ENCODE measurements around the gene NAGPA.
"Not testable (repeated sequence)": the region's sequence is repeated elsewhere in the genome, so short reads cannot be mapped to it uniquely, and the experiment has no call there.

NAGPA gene

DNA sequence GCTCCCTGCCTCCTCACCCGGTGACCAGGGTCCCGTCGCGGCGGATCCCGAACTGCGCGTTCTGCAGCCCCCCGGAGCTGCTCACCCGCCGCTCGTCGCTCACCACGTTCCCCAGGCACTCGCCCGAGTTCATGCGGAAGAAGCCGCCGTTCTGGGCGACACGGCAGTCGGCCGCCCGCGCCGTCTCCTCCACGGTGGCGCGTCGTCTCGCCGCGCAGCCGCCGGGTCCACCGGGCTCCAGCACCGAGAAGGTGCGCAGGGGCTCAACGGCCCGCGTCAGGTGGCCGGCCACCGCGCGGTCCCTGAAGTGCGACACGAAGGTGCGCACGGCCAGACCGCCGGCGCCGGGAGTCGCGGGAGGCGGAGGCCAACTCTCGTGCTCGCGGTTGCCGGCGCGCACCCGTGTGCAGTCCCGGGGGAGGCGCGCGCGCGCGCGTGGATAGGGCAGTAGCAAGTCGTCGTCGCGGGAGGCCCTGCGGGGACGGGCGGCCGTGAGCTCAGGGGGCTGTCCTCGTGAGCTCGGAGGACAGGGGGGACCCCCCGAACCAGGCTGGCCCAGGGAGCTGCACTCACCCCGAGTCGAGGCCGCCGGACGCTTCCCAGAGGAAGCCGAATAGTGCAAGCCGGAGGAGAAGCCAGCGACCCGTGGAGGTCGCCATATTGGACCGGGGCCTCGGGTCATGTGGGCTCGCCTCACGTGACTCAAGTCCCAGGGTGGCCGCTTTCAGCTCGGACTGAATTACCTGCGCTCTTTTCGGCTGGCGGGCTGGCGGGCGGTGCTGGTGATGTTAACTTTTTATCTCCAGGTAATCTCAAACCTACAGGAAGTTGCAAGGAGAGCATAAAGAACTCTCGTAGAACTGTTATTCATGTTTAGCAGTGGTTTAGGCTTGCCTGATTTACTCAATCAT lies at the start of gene NAGPA:
TSS of gene NAGPA (minus strand) at position 680 of the 911 bp plus-strand sequence. CDS start at position 659, 21 bp downstream.
- Histone ChIP-seq H3K9me3 (ENCODE audit: control insufficient read depth, insufficient read depth, low read length) (no peaks in the 10 kb centered on the region), H3K9ac (ENCODE audit: low read depth, low read length) (peak within 1 kb of the TSS; percentile 64), H3K36me3 (ENCODE audit: insufficient read depth, low read length) (no peaks in the 10 kb centered on the region), H3K4me1 (ENCODE audit: insufficient read depth, low read length) (peaks cover 4% of the 10 kb centered on the region; the same call in 1 of the 2 replicates)

- H3K4me1 ChIP-seq (ENCODE audit: insufficient read depth, low read length); H3K36me3 ChIP-seq (ENCODE audit: insufficient read depth, low read length); H3K9me3 ChIP-seq (ENCODE audit: control insufficient read depth, insufficient read depth, low read length); H3K9ac ChIP-seq (ENCODE audit: low read depth, low read length): not testable (repeated sequence)
Measured at GRCh38 chr16:5080996-5081395, 47.3 kb upstream of the NAGPA start.

- H3K4me1 ChIP-seq (ENCODE audit: insufficient read depth, low read length); H3K9ac ChIP-seq (ENCODE audit: low read depth, low read length); H3K36me3 ChIP-seq (ENCODE audit: insufficient read depth, low read length); H3K9me3 ChIP-seq (ENCODE audit: control insufficient read depth, insufficient read depth, low read length): not testable (repeated sequence)
Measured at GRCh38 chr16:5080461-5080860, 46.7 kb upstream of the NAGPA start.

- Histone ChIP-seq H3K9ac (ENCODE audit: low read depth, low read length) (no peak overlapping the region), H3K4me1 (ENCODE audit: insufficient read depth, low read length) (no peaks in the 10 kb centered on the region), H3K36me3 (ENCODE audit: insufficient read depth, low read length) (peaks cover 7% of the 10 kb centered on the region; the same call in 1 of the 2 replicates), H3K9me3 (ENCODE audit: control insufficient read depth, insufficient read depth, low read length) (no peaks in the 10 kb centered on the region)
Measured at GRCh38 chr16:5078626-5079025, 44.9 kb upstream of the NAGPA start.

DNA sequence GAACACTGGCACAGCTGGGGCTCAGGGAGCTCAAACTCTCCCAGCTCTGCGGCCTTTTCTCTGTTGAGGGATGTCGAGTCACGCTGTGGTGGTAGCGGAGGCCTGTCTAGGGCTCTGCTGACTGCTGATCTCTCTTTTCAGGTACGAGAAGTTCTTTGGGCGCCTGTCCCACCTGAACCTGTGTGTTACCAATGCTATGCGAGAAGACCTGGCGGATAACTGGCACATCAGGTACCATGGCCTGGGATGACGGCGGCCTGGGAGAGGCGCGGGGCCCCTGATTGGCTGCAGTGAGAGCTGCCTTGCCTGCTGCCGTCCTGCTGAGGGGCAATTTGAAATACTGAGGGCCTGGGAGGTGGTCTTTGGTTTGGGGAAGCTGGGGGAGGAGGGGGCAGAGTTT lies 43.6 kb upstream of the NAGPA start:
- Histone ChIP-seq H3K9me3 (ENCODE audit: control insufficient read depth, insufficient read depth, low read length) (no peaks in the 10 kb centered on the region), H3K36me3 (ENCODE audit: insufficient read depth, low read length) (0 out of 2 replicates have a peak, but pooled peaks cover 7% of the 10 kb centered on the region), H3K9ac (ENCODE audit: low read depth, low read length) (no peak overlapping the region), H3K4me1 (ENCODE audit: insufficient read depth, low read length) (no peaks in the 10 kb centered on the region)

GRCh38 chr16:5075637-5076036 lies 41.9 kb upstream of the NAGPA start:
- H3K9me3 ChIP-seq (ENCODE audit: control insufficient read depth, insufficient read depth, low read length): no peaks in the 10 kb centered on the region
- H3K4me1 ChIP-seq (ENCODE audit: insufficient read depth, low read length): no peaks in the 10 kb centered on the region
- H3K36me3 ChIP-seq (ENCODE audit: insufficient read depth, low read length): 0 out of 2 replicates have a peak, but pooled peaks cover 7% of the 10 kb centered on the region
- H3K9ac ChIP-seq (ENCODE audit: low read depth, low read length): no peak overlapping the region

DNA sequence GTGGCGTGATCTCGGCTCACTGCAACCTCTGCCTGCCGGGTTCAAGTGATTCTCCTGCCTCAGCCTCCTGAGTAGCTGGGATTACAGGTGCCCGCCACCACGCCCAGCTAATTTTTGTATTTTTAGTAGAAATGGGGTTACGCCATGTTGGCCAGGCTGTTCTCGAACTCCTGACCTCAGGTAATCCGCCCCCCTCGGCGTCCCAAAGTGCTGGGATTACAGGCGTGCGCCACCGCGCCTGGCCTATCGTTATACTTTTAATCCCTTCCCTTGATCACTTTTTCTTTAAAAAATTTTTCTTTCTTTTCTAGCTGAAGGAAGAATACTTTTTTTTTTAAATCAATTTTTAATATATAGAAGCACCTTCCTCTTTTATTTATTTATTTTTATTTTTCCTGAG lies 40.0 kb upstream of the NAGPA start:
- not testable (repeated sequence) for H3K4me1 ChIP-seq (ENCODE audit: insufficient read depth, low read length); H3K36me3 ChIP-seq (ENCODE audit: insufficient read depth, low read length); H3K9ac ChIP-seq (ENCODE audit: low read depth, low read length); H3K9me3 ChIP-seq (ENCODE audit: control insufficient read depth, insufficient read depth, low read length)

DNA sequence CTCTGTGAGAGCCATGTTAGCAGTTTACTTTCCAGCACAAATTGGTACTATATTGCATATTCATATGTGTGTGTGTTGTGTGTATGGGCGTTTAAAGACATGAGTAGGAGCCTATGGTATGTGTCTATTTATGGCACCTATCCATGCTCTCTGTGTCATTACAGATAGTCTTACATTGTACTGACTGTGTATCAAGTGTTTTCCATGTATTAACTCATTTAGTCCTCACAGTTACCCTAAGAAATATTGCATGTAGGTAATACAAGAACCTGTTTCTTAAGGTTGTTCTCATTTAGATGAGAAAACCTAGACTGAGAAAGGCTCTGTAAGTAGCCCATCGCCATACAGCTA lies 39.5 kb upstream of the NAGPA start:
- Histone ChIP-seq H3K36me3 (ENCODE audit: insufficient read depth, low read length) (0 out of 2 replicates have a peak, but pooled peaks cover 7% of the 10 kb centered on the region), H3K9me3 (ENCODE audit: control insufficient read depth, insufficient read depth, low read length) (no peaks in the 10 kb centered on the region), H3K4me1 (ENCODE audit: insufficient read depth, low read length) (no peaks in the 10 kb centered on the region), H3K9ac (ENCODE audit: low read depth, low read length) (no peak overlapping the region)

DNA sequence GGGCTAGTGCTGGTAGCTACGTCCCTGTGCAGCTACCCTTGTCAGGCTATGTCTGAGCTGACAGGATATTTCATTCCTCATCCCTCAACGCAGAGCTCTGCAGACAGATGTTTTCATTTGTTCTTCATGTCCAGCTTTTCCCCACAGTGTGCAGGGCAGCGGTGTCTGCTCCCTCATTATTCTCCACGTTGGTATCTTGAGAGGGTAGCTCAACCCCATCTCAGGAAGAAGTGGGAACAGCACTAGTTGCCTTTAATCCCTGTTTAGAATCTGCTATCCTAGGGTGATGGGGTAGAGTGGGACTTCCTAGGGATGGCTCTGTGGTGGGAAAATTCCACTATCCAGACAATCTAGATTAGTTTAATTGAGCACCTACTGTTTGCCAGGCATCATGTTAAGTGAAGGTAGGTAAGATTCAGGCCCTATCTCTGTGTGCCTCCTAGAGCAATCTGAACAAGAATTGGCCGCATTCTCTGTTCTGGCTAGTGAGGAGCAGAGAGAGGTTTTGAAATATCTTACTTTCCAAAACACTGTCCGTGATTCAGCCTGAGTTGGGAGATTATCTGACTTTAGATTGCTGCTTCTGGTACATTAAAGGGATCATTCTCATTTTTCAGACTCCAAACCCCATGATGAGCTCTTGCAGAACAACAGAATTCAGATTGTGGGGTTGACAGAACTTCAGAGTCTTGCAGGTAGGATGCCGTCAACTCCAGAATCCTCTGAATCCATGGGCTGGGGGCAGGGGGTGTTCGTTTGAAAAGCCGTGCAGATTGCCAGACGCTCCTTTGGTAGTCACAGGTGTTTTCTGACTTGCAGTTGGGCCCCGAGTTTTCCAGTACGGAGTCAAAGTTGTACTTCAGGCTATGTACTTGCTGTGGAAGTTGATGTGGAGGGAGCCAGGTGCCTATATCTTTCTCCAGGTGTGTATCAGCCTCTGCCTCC lies 38.9 kb upstream of the NAGPA start:
- Histone ChIP-seq H3K36me3 (ENCODE audit: insufficient read depth, low read length) (0 out of 2 replicates have a peak, but pooled peaks cover 7% of the 10 kb centered on the region), H3K9me3 (ENCODE audit: control insufficient read depth, insufficient read depth, low read length) (no peaks in the 10 kb centered on the region), H3K9ac (ENCODE audit: low read depth, low read length) (peak overlapping the region; percentile 72), H3K4me1 (ENCODE audit: insufficient read depth, low read length) (peaks cover under 1% of the 10 kb centered on the region; the same call in 1 of the 2 replicates)

GRCh38 chr16:5071681-5072333 lies 38.1 kb upstream of the NAGPA start, which contains the start of gene ALG1:
Gene ALG1, plus strand, starts transcription at chr16:5071843. Its CDS starts 7 bp downstream, at chr16:5071850.
- Histone ChIP-seq H3K36me3 (ENCODE audit: insufficient read depth, low read length) (0 out of 2 replicates have a peak, but pooled peaks cover 7% of the 10 kb centered on the region), H3K9ac (ENCODE audit: low read depth, low read length) (peak within 1 kb of the TSS; percentile 72), H3K9me3 (ENCODE audit: control insufficient read depth, insufficient read depth, low read length) (no peaks in the 10 kb centered on the region), H3K4me1 (ENCODE audit: insufficient read depth, low read length) (peaks cover 4% of the 10 kb centered on the region; the same call in 1 of the 2 replicates)

- H3K9ac ChIP-seq (ENCODE audit: low read depth, low read length): peak overlapping the region; percentile 72; the same call in 1 of the 2 replicates
- 0 out of 2 replicates have a peak, but pooled peaks cover 7% of the 10 kb centered on the region for H3K36me3 ChIP-seq (ENCODE audit: insufficient read depth, low read length)
- H3K4me1 ChIP-seq (ENCODE audit: insufficient read depth, low read length): peaks cover 4% of the 10 kb centered on the region; the same call in 1 of the 2 replicates
- H3K9me3 ChIP-seq (ENCODE audit: control insufficient read depth, insufficient read depth, low read length): no peaks in the 10 kb centered on the region
Measured at GRCh38 chr16:5071341-5071680, 37.6 kb upstream of the NAGPA start.

DNA sequence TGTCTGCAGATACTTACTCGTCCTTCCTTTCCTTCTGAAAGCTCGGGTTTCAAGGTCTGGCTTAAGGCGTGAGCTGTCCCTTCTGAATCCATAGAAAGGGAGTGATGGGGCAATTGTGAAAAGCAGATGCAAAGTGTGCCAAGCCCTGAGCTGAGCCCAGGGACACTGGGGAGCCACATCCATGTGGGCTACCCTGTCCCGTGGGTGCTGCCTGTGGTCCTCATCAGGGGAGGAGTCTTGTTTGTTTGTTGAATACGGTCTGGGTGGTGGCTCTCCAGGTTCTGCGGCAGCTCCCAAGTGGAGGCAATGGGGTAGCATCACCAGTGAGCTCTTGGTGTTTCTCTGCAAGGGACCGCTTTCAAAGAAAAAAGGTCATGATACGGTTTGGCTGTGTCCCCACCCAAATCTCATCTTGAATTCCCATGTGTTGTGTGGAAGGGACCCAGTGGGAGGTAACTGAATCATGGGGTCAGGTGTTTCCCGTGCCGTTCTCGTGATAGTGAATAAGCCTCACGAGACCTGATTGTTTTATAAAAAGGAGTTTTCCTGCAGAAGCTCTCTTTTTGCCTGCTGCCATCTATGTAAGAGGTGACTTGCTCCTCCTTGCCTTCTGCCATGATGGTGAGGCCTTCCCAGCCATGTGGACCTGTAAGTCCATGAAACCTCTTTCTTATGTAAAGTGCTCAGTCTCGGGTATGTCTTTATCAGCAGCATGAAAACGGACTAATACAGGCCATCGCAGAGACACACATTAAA lies 36.9 kb upstream of the NAGPA start:
- H3K9ac ChIP-seq (ENCODE audit: low read depth, low read length): no peak overlapping the region
- no peaks in the 10 kb centered on the region for H3K9me3 ChIP-seq (ENCODE audit: control insufficient read depth, insufficient read depth, low read length)
- H3K4me1 ChIP-seq (ENCODE audit: insufficient read depth, low read length): peaks cover 4% of the 10 kb centered on the region; the same call in 1 of the 2 replicates
- H3K36me3 ChIP-seq (ENCODE audit: insufficient read depth, low read length): 0 out of 2 replicates have a peak, but pooled peaks cover 6% of the 10 kb centered on the region

DNA sequence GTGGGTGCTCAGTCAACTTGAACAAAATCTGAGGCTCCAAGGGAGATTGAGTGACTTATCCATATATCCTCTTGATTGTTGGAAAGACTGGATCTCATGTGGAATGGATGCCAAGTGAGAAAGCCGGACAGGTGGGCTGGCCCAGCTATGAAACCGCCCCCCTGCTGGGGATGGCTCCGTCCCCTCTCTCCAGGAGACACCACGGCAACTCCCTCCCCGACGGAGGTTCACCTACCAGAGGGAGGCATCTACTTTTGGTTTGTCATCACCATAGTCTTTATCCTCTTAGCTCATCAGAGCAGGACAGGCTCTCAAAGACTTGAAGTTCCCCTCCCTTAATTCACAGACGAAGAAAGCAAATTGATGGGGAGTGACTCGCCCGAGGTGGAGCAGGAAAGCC lies 36.1 kb upstream of the NAGPA start:
- H3K9me3 ChIP-seq (ENCODE audit: control insufficient read depth, insufficient read depth, low read length): no peaks in the 10 kb centered on the region
- H3K4me1 ChIP-seq (ENCODE audit: insufficient read depth, low read length): peaks cover 4% of the 10 kb centered on the region; the same call in 1 of the 2 replicates
- H3K9ac ChIP-seq (ENCODE audit: low read depth, low read length): no peak overlapping the region
- no peaks in the 10 kb centered on the region for H3K36me3 ChIP-seq (ENCODE audit: insufficient read depth, low read length)

Measured in ES-I3 (cell line).